Right atrium auricular region (tissue), 2 donors: Measurements from ENCODE around the gene NSRP1. TPM values are rescaled to one million over a fixed set of nuclear protein-coding genes. Genes with fewer than 3 reads are reported as not detected.
A peak's percentile ranks its signal among the peaks of the same experiment; 100 is the strongest.
"Not testable (repeated sequence)": the region's sequence is repeated elsewhere in the genome, so short reads cannot be mapped to it uniquely, and the experiment has no call there.

Experiments used
- DNase-seq: peaks from one replicate; pipeline ENCODE4 v3.0.0-alpha.2; 2019; ENCODE audit warnings: low spot score
- H3K27ac ChIP-seq, 2 donors: fragments of 200-600 bp; sonication (generic); 1 replicate in 1 of 2; 2 replicates in 1 of 2; pipeline ENCODE4 v1.5.1; 2016 to 2019
- H3K27me3 ChIP-seq, 2 donors: fragments of 200-600 bp; sonication (generic); one replicate each; pipeline versions ENCODE4 v1.5.1 to v1.6.0; 2017 to 2019
- H3K36me3 ChIP-seq: fragments of 200-600 bp; sonication (generic); one replicate; pipeline ENCODE4 v1.5.1; 2016
- H3K4me1 ChIP-seq, 2 donors: fragments of 200-600 bp; sonication (generic); one replicate each; pipeline versions ENCODE4 v1.5.1 to v1.6.0; 2017 to 2019
- H3K4me3 ChIP-seq, 2 donors: fragments of 200-600 bp; sonication (generic); 1 replicate in 1 of 2; 2 replicates in 1 of 2; pipeline ENCODE4 v1.5.1; 2017 to 2019; ENCODE audit warnings: mild to moderate bottlenecking in 1 of 2, moderate library complexity in 1 of 2
- H3K9me3 ChIP-seq, 2 donors: fragments of 200-600 bp; sonication (generic); one replicate each; pipeline ENCODE4 v1.5.1; 2019
- CTCF ChIP-seq, 2 donors: fragments of 200-600 bp; sonication (generic); IDR thresholded peaks; one replicate each; pipeline ENCODE4 v1.5.1; 2019; ENCODE audit warnings: antibody characterized with exemption in 2 of 2
- total RNA-seq, 2 donors: library from RNA; depleted of rRNA; stranded (reverse); fragments of >200 nt; gene quantifications; one replicate each; pipeline ENCODE4 v1.1.0, GENCODE V29; 2016

NSRP1 gene
- total RNA-seq, 2 donors from 2014 or later, result 14.7 to 16.6 TPM

- no peak for TF ChIP-seq CTCF (IDR thresholded peaks at IDR 0.05)
- DNase-seq, result no peak
- Histone ChIP-seq H3K4me1 (peaks cover 0 to 6% of the 10 kb centered on the region in 2 donors), H3K9me3 (no peaks in the 10 kb centered on the region), H3K4me3 (no peak overlapping the region), H3K36me3 (no peaks in the 10 kb centered on the region), H3K27ac (no peak overlapping the region), H3K27me3 (no peaks in the 10 kb centered on the region)
Measured at GRCh38 chr17:30112794-30113193, 3.8 kb upstream of the NSRP1 start.

DNA sequence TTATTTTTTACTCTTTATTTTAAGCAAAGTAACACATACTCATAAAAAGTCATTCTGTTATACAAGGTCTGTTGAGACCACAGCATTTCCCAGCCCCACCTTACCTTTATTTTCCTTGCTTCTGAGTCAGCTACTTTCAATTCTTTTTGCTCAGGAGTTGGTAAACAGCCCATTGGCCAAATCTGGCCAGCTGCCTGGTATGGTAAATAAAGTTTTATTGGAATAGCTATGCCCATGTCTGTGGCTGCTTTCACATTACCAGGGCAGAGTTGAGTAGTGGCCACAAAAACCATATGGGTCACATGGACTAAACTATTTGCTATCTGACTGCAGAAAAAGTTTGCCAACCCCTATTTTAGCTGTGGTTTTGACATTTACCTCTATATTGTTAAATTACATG is 3.4 kb upstream of the NSRP1 start:
- Histone ChIP-seq H3K27ac (no peak overlapping the region), H3K36me3 (no peaks in the 10 kb centered on the region), H3K4me3 (no peak overlapping the region), H3K27me3 (no peaks in the 10 kb centered on the region), H3K4me1 (peaks cover 0 to 10% of the 10 kb centered on the region in 2 donors), H3K9me3 (no peaks in the 10 kb centered on the region)
- no peak for TF ChIP-seq CTCF (IDR thresholded peaks at IDR 0.05)
- DNase-seq, result no peak

DNA sequence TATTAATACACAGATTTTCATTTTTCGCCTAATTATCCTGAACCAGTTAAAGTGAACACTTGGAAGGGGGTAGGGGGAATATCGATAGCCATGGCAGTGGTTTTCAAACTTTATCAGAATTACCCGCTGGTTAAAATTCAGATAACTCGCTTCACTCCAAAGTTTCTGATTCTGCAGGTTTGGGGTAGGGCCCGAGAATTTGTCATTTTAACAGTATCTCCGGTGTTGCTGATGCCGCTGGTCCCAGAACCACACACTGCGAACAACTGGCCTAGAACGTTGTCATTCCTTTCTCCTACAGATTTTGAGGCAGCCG is 313 bp upstream of the NSRP1 start:
- Histone ChIP-seq H3K4me3 (peak overlapping the region; percentile 71 to 81), H3K4me1 (peaks cover 0 to 27% of the 10 kb centered on the region in 2 donors), H3K9me3 (no peaks in the 10 kb centered on the region), H3K36me3 (peaks cover 9% of the 10 kb centered on the region), H3K27me3 (no peaks in the 10 kb centered on the region), H3K27ac (peak overlapping the region; percentile 96 to 98)
- no peak for TF ChIP-seq CTCF (IDR thresholded peaks at IDR 0.05)
- DNase-seq, result no peak

DNA sequence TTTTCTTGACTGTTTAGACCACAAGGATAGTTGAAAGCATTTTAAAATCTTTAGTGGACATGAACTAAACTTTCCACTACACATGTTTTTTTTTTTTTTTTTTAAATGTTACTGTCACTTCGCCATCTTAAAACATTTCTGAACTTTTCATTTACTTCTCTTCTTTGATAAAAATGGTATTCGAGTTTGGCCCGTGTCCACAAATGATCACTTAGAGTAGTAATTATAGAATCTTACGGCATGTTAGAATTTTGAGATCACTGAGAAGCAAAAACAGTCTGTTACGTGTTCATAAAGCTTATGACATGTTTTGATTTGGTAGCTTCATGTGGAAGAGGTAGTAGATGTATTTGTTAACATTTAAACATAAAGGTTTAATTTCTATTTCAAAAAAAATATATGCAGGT is 1.1 kb downstream of the NSRP1 start:
- H3K27me3 ChIP-seq, result no peaks in the 10 kb centered on the region
- H3K9me3 ChIP-seq, result no peaks in the 10 kb centered on the region
- H3K27ac ChIP-seq, result peak overlapping the region; percentile 96 to 98
- peaks cover 0 to 27% of the 10 kb centered on the region in 2 donors for H3K4me1 ChIP-seq
- DNase-seq, result no peak
- H3K36me3 ChIP-seq, result peaks cover 9% of the 10 kb centered on the region
- no peak for TF ChIP-seq CTCF (IDR thresholded peaks at IDR 0.05)
- H3K4me3 ChIP-seq, result peak overlapping the region; percentile 71 to 81

GRCh38 chr17:30118635-30119034 is 2.0 kb downstream of the NSRP1 start:
- H3K4me3 ChIP-seq, DNase-seq, H3K9me3 ChIP-seq, H3K36me3 ChIP-seq, H3K27me3 ChIP-seq, H3K27ac ChIP-seq: not testable (repeated sequence)
- peaks cover 0 to 27% of the 10 kb centered on the region in 2 donors for H3K4me1 ChIP-seq

DNA sequence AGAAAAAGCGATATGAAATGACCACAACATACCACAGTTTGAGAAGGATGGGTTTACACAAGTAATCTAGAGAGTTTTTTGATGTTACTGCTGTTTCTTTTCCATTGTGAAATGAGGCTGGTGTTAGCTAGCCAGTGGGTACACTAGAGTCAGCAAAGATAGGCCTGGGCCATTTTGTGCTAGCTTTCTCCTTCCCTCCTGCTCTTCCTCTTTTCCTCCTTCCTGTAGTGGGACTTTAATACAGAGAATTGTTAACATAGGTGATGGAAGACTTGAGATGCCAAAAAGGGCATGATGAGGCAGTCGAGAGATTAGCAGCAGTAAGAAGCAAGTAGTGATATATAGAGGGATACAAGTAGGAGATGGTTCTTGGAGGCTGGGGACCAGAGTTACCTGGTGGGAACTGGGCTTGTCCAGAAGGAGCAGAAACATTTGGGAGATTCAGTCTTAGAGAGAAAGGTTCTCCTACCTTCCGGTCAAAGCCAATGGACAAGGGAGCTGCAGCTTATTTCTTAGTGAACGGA is 7.7 kb downstream of the NSRP1 start:
- no peak overlapping the region for H3K27ac ChIP-seq
- no peak for DNase-seq
- peaks cover 0 to 10% of the 10 kb centered on the region in 2 donors for H3K4me1 ChIP-seq
- no peaks in the 10 kb centered on the region for H3K27me3 ChIP-seq
- H3K9me3 ChIP-seq, result no peaks in the 10 kb centered on the region
- no peak overlapping the region for H3K4me3 ChIP-seq
- TF ChIP-seq CTCF (IDR thresholded peaks at IDR 0.05), result no peak
- H3K36me3 ChIP-seq, result peaks cover 16% of the 10 kb centered on the region
